Spinal cord (tissue), 10 donors: Measurements from ENCODE around the gene ADAM33. TPM values are rescaled to one million over a fixed set of nuclear protein-coding genes. Genes with fewer than 3 reads are reported as not detected.

Source experiments
- DNase-seq, 6 donors: peaks; one replicate each; pipeline versions ENCODE4 v3.0.0 to v3.0.0-alpha.2; 2013 to 2015; ENCODE audit warnings: low spot score in 6 of 6, low read depth in 4 of 6
- H3K27ac ChIP-seq: one replicate; pipeline ENCODE4 v1.5.1; 2013; ENCODE audit warnings: low read depth, low read length, control low read depth
- H3K27me3 ChIP-seq: one replicate; pipeline ENCODE4 v1.6.1; 2013; ENCODE audit warnings: low read length; ENCODE audit not compliant: control insufficient read depth, insufficient read depth
- H3K36me3 ChIP-seq: one replicate; pipeline ENCODE4 v1.6.1; 2013; ENCODE audit warnings: low read length; ENCODE audit not compliant: control insufficient read depth, insufficient read depth
- H3K4me1 ChIP-seq: one replicate; pipeline ENCODE4 v1.6.1; 2013; ENCODE audit warnings: low read length; ENCODE audit not compliant: control insufficient read depth, insufficient read depth
- H3K4me3 ChIP-seq: one replicate; pipeline ENCODE4 v1.5.1; 2013; ENCODE audit warnings: low read depth, low read length, control low read depth
- H3K9me3 ChIP-seq: one replicate; pipeline ENCODE4 v1.6.1; 2013; ENCODE audit warnings: low read length; ENCODE audit not compliant: control insufficient read depth, insufficient read depth
- WGBS: methylation state at CpG from one replicate; pipeline ENCODE4 v1.1.5; 2013; ENCODE audit warnings: missing lambda C conversion rate; ENCODE audit not compliant: insufficient coverage; 5-methylcytosine and 5-hydroxymethylcytosine counted together
- polyA plus RNA-seq, 2 donors: library from polyadenylated mRNA; unstranded; fragments of 120-200 nt; gene quantifications; one replicate each; pipeline ENCODE4 v1.2.1, GENCODE V29; 2013; ENCODE audit not compliant: insufficient read length in 2 of 2
- total RNA-seq, 2 donors: library from RNA; depleted of rRNA in 1 of 2; stranded (reverse); fragments of 120-200 nt in 1 of 2; fragments of >200 nt in 1 of 2; gene quantifications; one replicate each; pipeline versions ENCODE4 v1.2.3 to v1.2.4, GENCODE V29; 2013 to 2014
- donor health status: healthy.

Gene ADAM33
- total and polyA plus RNA-seq, 4 donors: 18.9 to 46.3 (median 33.5) TPM

DNA sequence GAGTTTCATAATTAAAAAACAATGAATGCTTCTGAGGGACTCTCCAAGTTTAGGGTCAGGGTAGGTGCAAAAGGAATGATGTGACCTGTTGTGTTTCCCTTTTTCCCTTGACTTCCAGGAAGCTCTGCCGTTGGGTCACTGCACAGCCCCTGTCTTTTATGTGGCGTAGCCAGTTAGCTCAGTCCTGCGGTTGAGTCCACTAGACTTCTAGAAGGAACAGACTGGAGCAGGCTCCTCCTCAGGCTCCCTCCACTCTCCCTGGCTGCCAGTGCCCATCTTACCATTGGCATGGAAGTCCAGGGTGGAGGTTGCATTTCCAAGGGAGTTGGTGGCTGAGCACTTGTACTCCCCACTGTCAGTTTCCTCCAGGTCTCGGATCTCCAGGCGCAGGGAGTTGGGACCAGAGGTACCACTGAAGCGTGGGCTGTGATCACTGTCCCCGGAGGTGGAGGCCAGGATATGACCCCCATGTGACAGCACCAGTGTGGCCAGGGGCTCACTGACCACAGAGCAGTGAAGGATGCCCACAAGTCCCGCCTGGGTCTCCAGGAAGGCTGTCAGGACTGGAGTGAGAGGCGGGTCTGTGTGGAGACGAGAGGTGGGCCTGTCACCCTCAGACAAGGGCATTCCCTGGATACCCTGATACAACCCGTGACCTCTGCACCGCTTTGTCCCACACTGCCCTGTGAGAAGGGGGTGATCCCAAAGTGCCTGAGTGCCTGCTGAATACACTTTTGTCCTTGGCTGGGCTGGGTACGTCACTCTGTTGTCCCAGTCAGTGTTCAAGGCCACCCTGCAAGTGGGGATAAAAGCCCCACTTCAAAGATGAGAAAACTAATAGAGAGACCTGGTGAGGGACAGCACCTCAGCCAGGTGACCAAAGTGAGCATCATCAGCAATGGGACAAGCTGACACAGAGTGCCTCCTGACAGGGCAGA is 19.5 kb upstream of the ADAM33 start:
- no peak for DNase-seq
- H3K4me3 ChIP-seq: no peak overlapping the region
- no peak overlapping the region for H3K27ac ChIP-seq
- 91% methylated on average over 13 of the region's 13 CpGs for WGBS
- H3K27me3 ChIP-seq: no peaks in the 10 kb centered on the region
- no peaks in the 10 kb centered on the region for H3K9me3 ChIP-seq
- no peaks in the 10 kb centered on the region for H3K36me3 ChIP-seq
- H3K4me1 ChIP-seq: peaks cover 18% of the 10 kb centered on the region

DNA sequence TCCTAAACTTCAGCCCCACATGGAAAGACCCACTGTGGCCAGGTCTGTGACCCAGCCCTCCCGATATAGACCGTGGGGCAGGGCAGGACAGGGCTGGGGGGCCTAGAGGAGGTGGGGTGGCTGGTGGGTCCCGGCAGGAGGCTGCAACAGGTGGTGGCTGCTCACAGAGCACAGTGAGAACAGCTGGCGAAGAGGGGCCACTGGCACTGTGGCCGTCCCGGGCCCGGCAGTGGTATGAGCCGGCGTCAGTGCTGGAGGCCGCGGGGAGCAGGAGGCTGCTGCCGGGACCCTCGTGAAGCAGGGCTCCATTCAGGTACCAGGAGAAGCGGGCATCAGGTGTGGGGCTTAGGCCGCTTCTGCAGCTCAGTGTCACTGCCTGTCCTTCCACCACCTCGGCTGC is 17.2 kb upstream of the ADAM33 start:
- no peaks in the 10 kb centered on the region for H3K9me3 ChIP-seq
- peaks cover 16% of the 10 kb centered on the region for H3K4me1 ChIP-seq
- no peak overlapping the region for H3K27ac ChIP-seq
- DNase-seq: no peak
- no peaks in the 10 kb centered on the region for H3K36me3 ChIP-seq
- 84% methylated on average over 15 of the region's 16 CpGs for WGBS
- no peaks in the 10 kb centered on the region for H3K27me3 ChIP-seq
- no peak overlapping the region for H3K4me3 ChIP-seq

DNA sequence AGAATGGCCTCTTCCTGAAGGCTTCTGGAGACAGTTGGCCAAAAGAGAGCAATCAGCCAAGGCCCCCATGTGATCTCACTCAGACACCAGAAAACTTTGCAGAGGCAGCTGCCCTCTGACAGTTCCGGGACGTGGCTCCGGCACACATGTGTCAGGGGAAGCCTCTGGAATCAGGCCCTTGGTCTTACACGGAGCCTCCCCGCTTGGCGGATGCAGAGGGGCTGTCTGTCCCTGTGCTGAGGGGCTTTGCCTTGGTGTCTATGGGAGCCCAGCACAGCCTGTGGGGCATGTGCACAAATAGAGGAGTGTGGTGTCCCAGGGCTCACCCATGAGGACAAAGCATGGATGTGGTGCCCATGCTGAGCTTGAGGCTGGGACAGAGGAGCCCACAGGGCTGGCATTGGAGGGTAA is 16.8 kb upstream of the ADAM33 start:
- Histone ChIP-seq H3K27ac (no peak overlapping the region), H3K36me3 (no peaks in the 10 kb centered on the region), H3K4me3 (no peak overlapping the region), H3K27me3 (no peaks in the 10 kb centered on the region), H3K4me1 (peaks cover 14% of the 10 kb centered on the region), H3K9me3 (no peaks in the 10 kb centered on the region)
- DNase-seq: no peak
- WGBS: 78% methylated on average over 6 of the region's 6 CpGs

DNA sequence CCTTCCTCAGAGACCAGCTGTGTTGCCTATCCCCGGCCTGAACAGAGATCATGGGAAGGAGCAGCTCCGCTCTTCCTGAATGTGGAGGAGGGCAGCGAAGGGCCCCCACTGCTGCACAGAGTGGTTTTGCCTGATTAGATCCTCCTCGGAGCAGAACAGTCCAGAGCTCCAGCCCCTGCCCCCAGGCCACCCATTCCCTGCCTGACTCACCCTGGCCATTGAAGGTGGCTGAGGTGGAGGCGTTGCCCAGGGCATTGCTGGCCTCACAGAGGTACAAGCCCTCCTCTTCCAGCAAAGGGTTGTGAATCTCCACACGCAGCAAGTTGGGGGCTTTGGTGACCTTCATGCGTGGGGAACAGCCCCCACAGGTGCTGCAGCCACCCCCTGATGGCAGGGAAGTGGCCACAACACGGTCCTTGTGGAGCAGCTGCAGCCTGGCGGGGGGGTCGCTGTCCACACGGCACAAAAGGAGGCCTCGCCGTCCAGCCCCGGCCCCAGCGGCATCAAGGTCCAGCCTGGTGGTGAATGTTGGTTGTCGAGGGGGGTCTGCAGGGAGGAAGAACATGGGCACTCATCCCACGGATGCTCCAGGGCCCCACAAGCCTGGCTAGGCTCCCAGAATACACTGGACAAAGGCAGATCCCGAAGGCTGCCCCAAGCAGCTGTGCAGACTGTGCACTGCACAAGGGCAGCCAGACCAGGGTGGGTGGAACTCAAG is 15.9 kb upstream of the ADAM33 start:
- Histone ChIP-seq H3K27me3 (no peaks in the 10 kb centered on the region), H3K4me1 (peaks cover 14% of the 10 kb centered on the region), H3K36me3 (no peaks in the 10 kb centered on the region), H3K9me3 (no peaks in the 10 kb centered on the region), H3K27ac (no peak overlapping the region), H3K4me3 (no peak overlapping the region)
- no peak for DNase-seq
- WGBS: 64% methylated on average over 18 of the region's 18 CpGs

DNA sequence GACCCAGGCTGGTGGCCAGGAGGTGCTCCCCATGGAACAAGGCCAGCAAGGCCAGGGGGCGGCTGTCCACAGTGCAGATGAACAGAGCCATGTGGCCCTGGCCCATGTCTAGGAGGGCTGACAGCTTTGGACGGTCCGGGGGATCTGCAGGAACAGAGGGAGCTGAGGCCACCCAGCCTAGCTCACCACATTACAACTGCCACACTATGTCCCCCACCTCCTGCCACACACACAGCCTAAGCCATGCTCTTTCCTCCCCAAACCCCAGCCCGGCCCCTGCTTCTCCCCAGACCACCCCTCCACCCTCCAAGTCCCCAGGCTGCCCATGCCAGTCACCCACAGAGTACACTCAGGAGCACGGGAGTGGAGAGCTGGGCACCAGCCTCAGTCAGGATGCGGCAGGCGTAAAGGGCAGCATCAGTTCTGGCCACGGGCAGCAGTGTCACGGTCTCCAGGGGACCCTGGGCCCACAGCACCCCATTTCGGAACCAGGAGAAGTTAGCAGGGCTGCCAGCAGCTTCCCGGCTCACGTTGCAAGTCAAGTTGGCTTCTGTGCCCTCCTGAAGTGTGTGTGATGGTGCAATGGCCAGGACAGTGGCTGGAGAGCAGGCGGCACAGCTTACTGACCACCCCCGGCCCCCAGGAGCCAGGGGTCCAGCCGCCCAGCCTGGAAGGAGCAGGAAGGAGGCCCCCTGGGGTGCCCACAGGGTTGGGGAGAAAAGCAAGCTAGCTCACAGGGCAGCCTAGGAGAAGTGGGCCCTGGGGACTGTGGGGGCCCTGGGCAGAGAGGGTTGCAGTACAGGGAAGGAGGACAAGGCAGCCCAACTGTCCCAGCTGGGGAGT is 15.2 kb upstream of the ADAM33 start:
- no peaks in the 10 kb centered on the region for H3K36me3 ChIP-seq
- H3K9me3 ChIP-seq: no peaks in the 10 kb centered on the region
- no peak overlapping the region for H3K27ac ChIP-seq
- WGBS: 88% methylated on average over 15 of the region's 15 CpGs
- no peaks in the 10 kb centered on the region for H3K27me3 ChIP-seq
- no peak for DNase-seq
- no peak overlapping the region for H3K4me3 ChIP-seq
- peaks cover 14% of the 10 kb centered on the region for H3K4me1 ChIP-seq

DNA sequence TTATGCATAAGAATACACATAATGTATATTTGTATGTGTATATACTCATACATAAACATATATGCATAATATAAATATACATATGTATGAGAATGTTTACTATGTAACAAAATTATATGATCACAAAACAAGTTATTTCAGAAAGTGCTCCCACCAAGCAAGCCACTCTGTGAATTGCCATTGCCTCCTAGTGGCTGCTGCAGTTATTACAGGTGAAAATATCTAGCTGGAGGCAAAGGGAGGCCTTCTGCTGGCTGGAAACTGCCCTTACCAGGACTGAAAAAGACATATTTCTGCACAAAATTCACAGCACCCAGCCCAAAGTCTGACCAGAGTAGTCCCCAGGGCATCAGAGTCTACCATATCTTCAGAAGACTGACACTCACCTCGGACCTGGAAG is 14.4 kb upstream of the ADAM33 start:
- no CpG with 5 or more reads among the region's 1 CpG for WGBS
- Histone ChIP-seq H3K27me3 (no peaks in the 10 kb centered on the region), H3K9me3 (no peaks in the 10 kb centered on the region), H3K4me1 (peaks cover 14% of the 10 kb centered on the region), H3K27ac (no peak overlapping the region), H3K4me3 (no peak overlapping the region), H3K36me3 (no peaks in the 10 kb centered on the region)
- no peak for DNase-seq

DNA sequence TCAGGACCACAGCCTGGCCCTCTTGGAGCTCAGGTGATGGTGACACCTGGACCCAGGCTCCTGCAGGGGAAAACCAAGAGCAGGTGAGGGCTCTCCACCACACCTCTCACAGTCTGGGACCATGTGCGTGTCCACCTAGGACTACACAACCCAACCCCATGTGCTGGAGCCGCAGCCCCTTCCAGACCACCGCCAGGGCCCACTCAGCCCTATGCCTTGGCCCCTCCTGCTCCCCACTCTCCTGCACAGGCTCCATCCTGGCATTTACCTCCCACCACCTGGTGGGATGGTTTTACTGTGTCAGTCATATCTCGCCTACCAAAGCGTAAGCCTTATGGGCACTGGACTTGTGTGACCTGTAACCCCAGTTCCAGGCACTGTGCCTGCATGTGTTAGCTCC is 13.1 kb upstream of the ADAM33 start:
- H3K27ac ChIP-seq: no peak overlapping the region
- DNase-seq: no peak
- peaks cover 14% of the 10 kb centered on the region for H3K4me1 ChIP-seq
- WGBS: 100% methylated on average over 4 of the region's 5 CpGs
- no peaks in the 10 kb centered on the region for H3K36me3 ChIP-seq
- H3K4me3 ChIP-seq: no peak overlapping the region
- H3K27me3 ChIP-seq: no peaks in the 10 kb centered on the region
- no peaks in the 10 kb centered on the region for H3K9me3 ChIP-seq

DNA sequence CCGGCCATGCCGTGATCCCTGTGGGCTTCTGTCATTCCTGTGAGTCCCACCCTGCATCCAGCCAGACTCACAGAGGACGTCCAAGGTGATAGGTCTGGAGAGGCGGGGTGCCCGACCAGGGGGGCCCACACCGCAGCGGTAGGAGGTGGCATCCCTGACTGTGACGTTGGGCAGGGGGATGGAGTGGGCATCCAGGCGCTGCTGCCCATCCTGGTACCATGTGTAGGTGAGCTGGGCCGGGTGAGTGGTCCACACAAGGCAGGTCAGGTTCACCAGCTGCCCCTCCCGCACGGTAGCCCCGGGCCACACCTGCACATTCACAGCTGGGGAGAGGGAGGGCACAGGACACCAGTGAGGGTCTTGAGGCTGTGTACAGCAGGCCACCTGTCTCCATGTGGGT is 11.6 kb upstream of the ADAM33 start:
- 89% methylated on average over 12 of the region's 13 CpGs for WGBS
- no peak overlapping the region for H3K4me3 ChIP-seq
- DNase-seq: no peak

DNA sequence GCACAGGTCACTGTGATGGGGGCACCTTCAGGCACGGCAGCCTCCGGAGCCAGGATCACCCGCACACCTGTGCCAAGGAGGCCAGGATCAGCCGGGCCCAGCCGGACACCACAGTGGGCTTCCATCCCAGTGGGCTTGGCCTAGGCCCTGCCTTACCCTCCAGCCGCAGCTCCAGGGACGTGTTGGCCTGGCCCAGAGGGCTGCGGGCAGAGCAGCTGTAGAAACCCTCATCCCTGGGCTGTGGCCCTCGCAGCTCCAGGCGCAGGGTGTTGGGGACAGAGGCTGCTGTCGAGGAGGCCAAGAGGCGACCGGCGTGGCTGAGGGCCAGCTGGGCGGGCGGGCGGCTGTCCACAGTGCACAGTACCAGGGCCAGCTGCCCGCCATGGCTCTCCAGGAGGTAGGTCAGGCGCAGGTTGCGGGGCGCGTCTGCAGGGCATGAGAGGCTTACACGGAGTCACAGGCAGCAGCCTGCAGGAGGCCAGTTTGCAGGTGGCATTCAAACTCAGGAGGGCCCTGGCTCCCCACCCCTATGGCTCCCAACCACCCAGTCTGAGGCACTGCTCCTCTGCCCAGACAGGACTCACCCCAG is 11.0 kb upstream of the ADAM33 start:
- H3K27ac ChIP-seq: no peak overlapping the region
- WGBS: 89% methylated on average over 23 of the region's 23 CpGs
- no peak for DNase-seq
- H3K4me1 ChIP-seq: peaks cover 4% of the 10 kb centered on the region
- no peaks in the 10 kb centered on the region for H3K9me3 ChIP-seq
- no peak overlapping the region for H3K4me3 ChIP-seq
- no peaks in the 10 kb centered on the region for H3K27me3 ChIP-seq
- no peaks in the 10 kb centered on the region for H3K36me3 ChIP-seq

More for the DNA sequence above, 11.6 kb upstream of the ADAM33 start:
- peaks cover 9% of the 10 kb centered on the region for H3K4me1 ChIP-seq
- H3K36me3 ChIP-seq: no peaks in the 10 kb centered on the region
- H3K27me3 ChIP-seq: no peaks in the 10 kb centered on the region
- no peak overlapping the region for H3K27ac ChIP-seq
- H3K9me3 ChIP-seq: no peaks in the 10 kb centered on the region
